Heart right ventricle (tissue), 16 donors: Measurements from ENCODE around the gene DSTYK. TPM values are rescaled to one million over a fixed set of nuclear protein-coding genes. Genes with fewer than 3 reads are reported as not detected.
"Not testable (repeated sequence)": the region's sequence is repeated elsewhere in the genome, so short reads cannot be mapped to it uniquely, and the experiment has no call there.

Source experiments
- ATAC-seq, 8 donors: fragments of 200-7000 bp; cut with Tn5 transposase; one replicate each; pipeline ENCODE4 v1.9.1; 2020; ENCODE audit warnings: mild to moderate bottlenecking in 8 of 8, moderate library complexity in 8 of 8, moderate number of reproducible peaks in 1 of 8
- DNase-seq, 2 donors: peaks; one replicate each; pipeline ENCODE4 v3.0.0-alpha.2; 2020
- H3K27ac ChIP-seq, 10 donors: fragments of 200-600 bp; sonication (generic) in 2 of 10; one replicate each; pipeline versions ENCODE4 v1.5.0 to v1.8.0; 2020 to 2022; ENCODE audit warnings: mild to moderate bottlenecking in 3 of 10
- H3K27me3 ChIP-seq, 7 donors: fragments of 200-600 bp; one replicate each; pipeline ENCODE4 v1.8.0; 2021 to 2022; ENCODE audit warnings: mild to moderate bottlenecking in 2 of 7
- H3K36me3 ChIP-seq, 9 donors: fragments of 200-600 bp; sonication (generic) in 1 of 9; one replicate each; pipeline versions ENCODE4 v1.5.0 to v1.8.0; 2020 to 2022; ENCODE audit warnings: mild to moderate bottlenecking in 2 of 9
- H3K4me1 ChIP-seq, 9 donors: fragments of 200-600 bp; sonication (generic) in 1 of 9; one replicate each; pipeline versions ENCODE4 v1.5.0 to v1.8.0; 2020 to 2022; ENCODE audit warnings: mild to moderate bottlenecking in 4 of 9
- H3K4me3 ChIP-seq, 10 donors: fragments of 200-600 bp; sonication (generic) in 2 of 10; one replicate each; pipeline versions ENCODE4 v1.5.0 to v1.8.0; 2020 to 2022; ENCODE audit warnings: mild to moderate bottlenecking in 7 of 10, moderate library complexity in 2 of 10
- H3K9me3 ChIP-seq, 11 donors: fragments of 200-600 bp in 10 of 11; sonication (generic) in 2 of 11; one replicate each; pipeline versions ENCODE4 v1.5.0 to v1.8.0; 2013 to 2022; ENCODE audit warnings: mild to moderate bottlenecking in 2 of 11, control low read depth in 1 of 11, moderate library complexity in 1 of 11
- CTCF ChIP-seq, 9 donors: fragments of 200-600 bp; sonication (generic) in 2 of 9; IDR thresholded peaks; one replicate each; pipeline versions ENCODE4 v1.5.0 to v1.8.0; 2021 to 2022; ENCODE audit warnings: antibody characterized with exemption in 9 of 9, mild to moderate bottlenecking in 5 of 9, moderate library complexity in 1 of 9
- WGBS, 2 donors: extraction: QIAGEN DNeasy Blood & Tissue Kit; methylation state at CpG; one replicate each; pipeline ENCODE4 v1.1.7; 2013; ENCODE audit warnings: inconsistent platforms in 1 of 2; 5-methylcytosine and 5-hydroxymethylcytosine counted together
- intact Hi-C, 10 donors: fragments of 100-400 bp; cut with DNase I; formaldehyde crosslinking; loops; one replicate each; pipeline versions ENCODE4 v1.11.1 to v1.14.2; 2022
- polyA plus RNA-seq, 2 donors: library from polyadenylated mRNA; stranded (reverse); fragments of 200-250 nt; gene quantifications; one replicate each; pipeline ENCODE4 v1.2.3, GENCODE V29; 2013
- total RNA-seq, 10 donors: library from RNA; stranded (reverse); fragmentation: NEBNext Ultra II Directional in 3 of 10; extraction: Animal tissue kit (Norgen Biotek cat#: 25700) in 3 of 10; gene quantifications; one replicate each; pipeline versions ENCODE4 v1.2.1 to v1.2.4, GENCODE V29; 2021 to 2023
- donor health status: Arrhythmogenic right ventricular cardiomyopathy.
- donor health status: ischemic (EF 13 %, LVEDD 7.1; RV severe dilation, severe dysfunction).
- donor health status: healthy with polysubstance abuse.
- donor health status: DM: no; HTN: yes; CAD: no.
- donor health status: DM: no; HTN: no; CAD: no.
- donor health status: ischemic (EF 25% LVEDD 6.9; RV normal size, moderate dysfunction).
- donor health status: ischemic (EF 25% LVEDD 5.7; RV mildly dilated, moderate dysfunction).
- donor health status: healthy.
- donor health status: DM: yes; HTN: yes; CAD: no.
- donor health status: Ischemic cardiomyopathy.
- donor health status: ischemic (EF 35%, LVEDD 5.7; RV mildly dilated, moderate dysfunction).
- donor health status: nonischemic (EF 11% LVEDD 7.7; RV severe dilation, severe dysfunction).
- donor health status: DM: yes; HTN: yes; CAD: no.
- donor health status: PGD.
- donor health status: ischemic (EF 29% LVEDD 5.4; RV normal size, mild dysfunction).
- donor health status: nonischemic (EF 23%, LVEDD 6.1; RV moderate dilation, normal function).

Gene DSTYK
- total and polyA plus RNA-seq, 12 donors, result 2.6 to 9.5 (median 7.6) TPM

GRCh38 chr1:205236526-205236925, 25.0 kb upstream of the DSTYK start:
- Histone ChIP-seq H3K4me3 (no peak overlapping the region), H3K27me3 (no peaks in the 10 kb centered on the region), H3K27ac (no peak overlapping the region), H3K36me3 (peaks cover 0 to 3% (median 0%) of the 10 kb centered on the region in 9 donors), H3K4me1 (peaks cover 0 to 21% (median 14%) of the 10 kb centered on the region in 9 donors), H3K9me3 (no peaks in the 10 kb centered on the region)
- ATAC-seq (no peak), DNase-seq (no peak)
- 92 to 95% methylated on average over 8 of the region's 8 CpGs for WGBS, 2 donors
- TF ChIP-seq CTCF (IDR thresholded peaks at IDR 0.05), result no peak
- intact Hi-C loops, result no loop called here

GRCh38 chr1:205235951-205236350, 24.4 kb upstream of the DSTYK start:
- peaks cover 0 to 21% (median 14%) of the 10 kb centered on the region in 9 donors for H3K4me1 ChIP-seq
- WGBS, 2 donors, result 72 to 79% methylated on average over 6 of the region's 6 CpGs
- no peak for DNase-seq
- intact Hi-C loops, result no loop called here
- no peak for ATAC-seq
- no peak for TF ChIP-seq CTCF (IDR thresholded peaks at IDR 0.05)
- no peaks in the 10 kb centered on the region for H3K27me3 ChIP-seq
- no peaks in the 10 kb centered on the region for H3K36me3 ChIP-seq
- no peaks in the 10 kb centered on the region for H3K9me3 ChIP-seq
- H3K4me3 ChIP-seq, result no peak overlapping the region
- no peak overlapping the region for H3K27ac ChIP-seq

- peaks cover 0 to 33% (median 20%) of the 10 kb centered on the region in 9 donors for H3K4me1 ChIP-seq
- H3K27me3 ChIP-seq, H3K4me3 ChIP-seq, H3K36me3 ChIP-seq, ATAC-seq, H3K27ac ChIP-seq, intact Hi-C loops, H3K9me3 ChIP-seq, DNase-seq: not testable (repeated sequence)
- WGBS, 2 donors, result 97% methylated on average over 7 of the region's 7 CpGs
Observed at GRCh38 chr1:205233986-205234385, 22.5 kb upstream of the DSTYK start.

GRCh38 chr1:205232945-205233397, 21.5 kb upstream of the DSTYK start:
- WGBS, 2 donors, result 68 to 76% methylated on average over 3 of the region's 3 CpGs
- no peak overlapping the region for H3K4me3 ChIP-seq
- peaks cover 0 to 7% (median 0%) of the 10 kb centered on the region in 7 donors for H3K27me3 ChIP-seq
- H3K27ac ChIP-seq, result no peak overlapping the region
- ATAC-seq (no peak), DNase-seq (no peak)
- no peaks in the 10 kb centered on the region for H3K36me3 ChIP-seq
- peaks cover 0 to 38% (median 29%) of the 10 kb centered on the region in 9 donors for H3K4me1 ChIP-seq
- H3K9me3 ChIP-seq, result no peaks in the 10 kb centered on the region
- no peak for TF ChIP-seq CTCF (IDR thresholded peaks at IDR 0.05)
- intact Hi-C loops, result no loop called here

- WGBS, 2 donors, result 94% methylated on average over 7 of the region's 7 CpGs
Observed at GRCh38 chr1:205232127-205232820, 20.8 kb upstream of the DSTYK start.

More at GRCh38 chr1:205232127-205232820, 20.8 kb upstream of the DSTYK start:
- no peaks in the 10 kb centered on the region for H3K9me3 ChIP-seq
- peaks cover 0 to 40% (median 32%) of the 10 kb centered on the region in 9 donors for H3K4me1 ChIP-seq
- intact Hi-C loops, result no loop called here
- DNase-seq (no peak), ATAC-seq (no peak)
- no peaks in the 10 kb centered on the region for H3K36me3 ChIP-seq
- H3K4me3 ChIP-seq, result no peak overlapping the region
- peaks cover 0 to 11% (median 0%) of the 10 kb centered on the region in 7 donors for H3K27me3 ChIP-seq
- H3K27ac ChIP-seq, result no peak overlapping the region
- no peak for TF ChIP-seq CTCF (IDR thresholded peaks at IDR 0.05)
